Endothelial cell of umbilical vein (primary cell): ENCODE data around the gene FAM149B1. TPM values are rescaled to one million over a fixed set of nuclear protein-coding genes. Genes with fewer than 3 reads are reported as not detected.

Experiments used
- BruUV-seq: library from RNA; stranded (reverse); fragments of 400-500 nt; replicated peaks from 2 replicates; lab custom pipeline; 2021; lab: Mats Ljungman, UMichigan
- CTCF ChIA-PET: fragments of 300-600, 350-600 bp; sonication (Branson Sonifier 250); formaldehyde crosslinking; loops from one replicate; lab custom pipeline; 2021; ENCODE audit warnings: antibody characterized with exemption, inconsistent platforms; lab: Charles Lee
- POLR2A ChIA-PET: fragments of 300-600, 350-600 bp; sonication (Branson Sonifier 250); formaldehyde crosslinking; loops from one replicate; lab custom pipeline; 2021; ENCODE audit warnings: antibody characterized with exemption, inconsistent platforms; lab: Charles Lee
- DNase-seq: peaks from one replicate; pipeline ENCODE4 v3.0.0-alpha.2; 2011; ENCODE audit warnings: low read depth, low spot score
- FAIRE-seq: peaks from 2 replicates; lab custom pipeline; 2011; peaks lifted over from hg19 to GRCh38; lab: Jason Lieb, UNC
- H2AFZ ChIP-seq: 2 replicates; pipeline ENCODE4 v1.6.0; 2012; ENCODE audit warnings: low read depth, low read length, control low read depth, inconsistent platforms
- H3K27ac ChIP-seq: 2 replicates; pipeline ENCODE4 v1.5.1; 2011; ENCODE audit warnings: low read depth, mild to moderate bottlenecking, control low read depth, low read length, moderate library complexity; ENCODE audit not compliant: insufficient read depth
- H3K27me3 ChIP-seq, 2 experiments: 2 replicates each; pipeline versions ENCODE4 v1.6.0 to v1.6.1; 2011; ENCODE audit warnings: low read length in 2 of 2, mixed read lengths in 1 of 2; ENCODE audit not compliant: control insufficient read depth in 2 of 2, insufficient read depth in 2 of 2
- H3K36me3 ChIP-seq, 2 experiments: 2 replicates in 1 of 2; 3 replicates in 1 of 2; pipeline ENCODE4 v1.5.1; 2011; ENCODE audit warnings: low read length in 2 of 2, mild to moderate bottlenecking in 1 of 2, moderate library complexity in 1 of 2; ENCODE audit not compliant: control insufficient read depth in 2 of 2, insufficient read depth in 2 of 2; ENCODE audit errors: extremely low read depth in 1 of 2
- H3K4me1 ChIP-seq: 3 replicates; pipeline ENCODE4 v1.5.1; 2011; ENCODE audit warnings: mild to moderate bottlenecking, low read length; ENCODE audit not compliant: control insufficient read depth, insufficient read depth; ENCODE audit errors: extremely low read depth
- H3K4me2 ChIP-seq: 2 replicates; pipeline ENCODE4 v1.6.1; 2011; ENCODE audit warnings: low read length, control low read depth, mixed read lengths; ENCODE audit not compliant: insufficient read depth
- H3K4me3 ChIP-seq, 3 experiments: fragments of 200-600 bp in 1 of 3; sonication (generic), shearing (Covaris generic) in 1 of 3; replicated peaks in 1 of 3; 2 replicates each; pipeline ENCODE4 v1.5.1; 2011 to 2016; ENCODE audit warnings: control low read depth in 3 of 3, low read length in 3 of 3, mild to moderate bottlenecking in 2 of 3, inconsistent platforms in 1 of 3, low read depth in 1 of 3, moderate library complexity in 1 of 3; ENCODE audit not compliant: insufficient read depth in 1 of 3
- H3K79me2 ChIP-seq: 2 replicates; pipeline ENCODE4 v1.6.0; 2012; ENCODE audit warnings: low read length, inconsistent platforms; ENCODE audit not compliant: control insufficient read depth, insufficient read depth
- H3K9ac ChIP-seq: replicated peaks from 2 replicates; pipeline ENCODE3; 2011; ENCODE audit warnings: low read length, control low read depth; ENCODE audit not compliant: insufficient read depth; ENCODE audit errors: extremely low read depth
- H3K9me1 ChIP-seq: replicated peaks from 3 replicates; pipeline ENCODE4 v1.6.0; 2011; ENCODE audit warnings: mild to moderate bottlenecking, low read length; ENCODE audit not compliant: control insufficient read depth, insufficient read depth; ENCODE audit errors: extremely low read depth
- H3K9me3 ChIP-seq: replicated peaks from 2 replicates; pipeline ENCODE4 v1.5.1; 2012; ENCODE audit warnings: low read length, inconsistent platforms; ENCODE audit not compliant: control insufficient read depth, insufficient read depth
- H4K20me1 ChIP-seq: replicated peaks from 2 replicates; pipeline ENCODE3; 2011; ENCODE audit warnings: mild to moderate bottlenecking, low read length; ENCODE audit not compliant: control insufficient read depth, insufficient read depth; ENCODE audit errors: extremely low read depth
- EZH2 ChIP-seq: IDR thresholded peaks from 2 replicates; pipeline ENCODE4 v1.6.1; 2012; ENCODE audit warnings: borderline replicate concordance, low read depth, mild to moderate bottlenecking, moderate library complexity, low read length, inconsistent platforms; ENCODE audit not compliant: severe bottlenecking
- FOS ChIP-seq: IDR thresholded peaks from 2 replicates; pipeline ENCODE4 v1.6.1; 2011; ENCODE audit warnings: mild to moderate bottlenecking, low read length, moderate library complexity, borderline replicate concordance; ENCODE audit not compliant: insufficient read depth
- GATA2 ChIP-seq: IDR thresholded peaks from 2 replicates; pipeline ENCODE4 v1.7.0; 2011; ENCODE audit warnings: low read depth, mild to moderate bottlenecking, moderate library complexity, mixed read lengths, low read length; ENCODE audit not compliant: insufficient read length, insufficient read depth
- JUN ChIP-seq: IDR thresholded peaks from 2 replicates; pipeline ENCODE4 v1.6.1; 2011; ENCODE audit warnings: borderline replicate concordance, low read depth; ENCODE audit not compliant: insufficient read length, insufficient read depth
- MYC ChIP-seq: IDR thresholded peaks from one replicate; pipeline ENCODE4 v1.6.1; 2011; ENCODE audit warnings: mild to moderate bottlenecking, low read depth, low read length
- POLR2A ChIP-seq: IDR thresholded peaks from 2 replicates; pipeline ENCODE4 v1.6.1; 2012; ENCODE audit warnings: low read depth, mild to moderate bottlenecking, control low read depth, low read length
- POLR2AphosphoS5 ChIP-seq: IDR thresholded peaks from 2 replicates; pipeline ENCODE4 v1.6.1; 2012; ENCODE audit warnings: low read depth, mild to moderate bottlenecking, control low read depth, low read length, moderate library complexity; ENCODE audit not compliant: insufficient read depth
- dilution Hi-C: fragments of 300-500 bp; cut with MboI; formaldehyde crosslinking; loops from one replicate; pipeline ENCODE4 v1.15.0; 2019; ENCODE audit warnings: low sequenced_read_pairs; ENCODE audit not compliant: extremely low pct_ligation_motif_present
- intact Hi-C: fragments of 100-400 bp; cut with micrococcal nuclease; formaldehyde crosslinking; loops from one replicate; pipeline ENCODE4 v1.10.0; 2022
- polyA plus RNA-seq, 4 experiments: library from polyadenylated mRNA; depleted of rRNA in 3 of 4; stranded (reverse) in 3 of 4; unstranded in 1 of 4; fragments of >200 nt; gene quantifications; 2 replicates each; pipeline versions ENCODE4 v1.2.1 to v1.2.3, GENCODE V29; 2011 to 2012; ENCODE audit warnings: missing spikeins in 1 of 4
- small RNA-seq: library from RNA; depleted of rRNA; stranded (forward); fragments of <200 nt; gene quantifications from one replicate; pipeline ENCODE3, GENCODE V24; 2012; ENCODE audit warnings: low replicate concordance, low read depth; ENCODE audit not compliant: insufficient read depth, insufficient read length
- total RNA-seq: library from RNA; stranded (reverse); gene quantifications from 2 replicates; pipeline ENCODE4 v1.2.3, GENCODE V29; 2021
- TF ChIP-seq, protein P1 (sequence below), 2 donors: IDR thresholded peaks; 1 replicate in 1 of 2; 2 replicates in 1 of 2; pipeline ENCODE4 v1.5.1; 2011; ENCODE audit warnings: low read length in 2 of 2, mild to moderate bottlenecking in 2 of 2, moderate library complexity in 2 of 2, control low read depth in 1 of 2, inconsistent platforms in 1 of 2, low read depth in 1 of 2; ENCODE audit not compliant: insufficient read depth in 1 of 2; ENCODE audit errors: extremely low read depth in 1 of 2
- TF ChIP-seq, protein P2 (sequence below): IDR thresholded peaks from 2 replicates; pipeline ENCODE4 v1.6.1; 2011; ENCODE audit not compliant: insufficient read depth, insufficient read length

The FAM149B1 gene
- total and polyA plus RNA-seq, 2 donors (not counting 3 experiments of a cell fraction or from before 2014, with no cell fraction given) = 19.5 to 26.7 TPM

DNA sequence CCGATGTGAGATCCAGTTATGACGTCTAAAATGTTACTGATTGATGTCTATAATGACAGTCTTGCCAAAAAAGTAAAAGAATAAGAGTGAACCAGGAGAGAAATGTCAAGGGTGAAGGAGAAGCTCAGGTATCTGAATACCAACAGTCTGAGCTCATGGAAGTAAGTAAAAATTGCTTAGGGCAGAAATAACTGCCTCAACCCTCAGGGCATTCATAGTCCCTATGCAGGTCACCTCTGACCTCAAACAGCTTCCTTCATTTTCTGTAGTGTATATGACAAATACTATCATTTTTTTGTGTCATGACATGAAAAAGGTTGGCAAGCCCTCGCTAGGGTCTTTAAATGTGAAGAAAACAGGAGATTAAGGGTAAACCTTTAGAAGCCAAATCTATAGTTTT is 125.5 kb downstream of the FAM149B1 start:
- Histone ChIP-seq H3K4me3 (no peak overlapping the region), H3K9me1 (no peaks in the 10 kb centered on the region), H3K36me3 (no peaks in the 10 kb centered on the region), H3K9me3 (no peaks in the 10 kb centered on the region), H3K9ac (no peak overlapping the region), H3K27me3 (peaks cover 10 to 13% of the 10 kb centered on the region in 2 experiments), H3K4me2 (no peak overlapping the region), H3K79me2 (no peaks in the 10 kb centered on the region), H4K20me1 (no peaks in the 10 kb centered on the region), H3K4me1 (no peaks in the 10 kb centered on the region), H2AFZ (no peak overlapping the region), H3K27ac (no peak overlapping the region)
- ChIA-PET CTCF (no interaction called here), POLR2A (no interaction called here)
- TF ChIP-seq JUN (no peak), POLR2A (no peak), POLR2AphosphoS5 (no peak), EZH2 (no peak), MYC (no peak), FOS (no peak), GATA2 (no peak)
- TF ChIP-seq, protein P1, sequence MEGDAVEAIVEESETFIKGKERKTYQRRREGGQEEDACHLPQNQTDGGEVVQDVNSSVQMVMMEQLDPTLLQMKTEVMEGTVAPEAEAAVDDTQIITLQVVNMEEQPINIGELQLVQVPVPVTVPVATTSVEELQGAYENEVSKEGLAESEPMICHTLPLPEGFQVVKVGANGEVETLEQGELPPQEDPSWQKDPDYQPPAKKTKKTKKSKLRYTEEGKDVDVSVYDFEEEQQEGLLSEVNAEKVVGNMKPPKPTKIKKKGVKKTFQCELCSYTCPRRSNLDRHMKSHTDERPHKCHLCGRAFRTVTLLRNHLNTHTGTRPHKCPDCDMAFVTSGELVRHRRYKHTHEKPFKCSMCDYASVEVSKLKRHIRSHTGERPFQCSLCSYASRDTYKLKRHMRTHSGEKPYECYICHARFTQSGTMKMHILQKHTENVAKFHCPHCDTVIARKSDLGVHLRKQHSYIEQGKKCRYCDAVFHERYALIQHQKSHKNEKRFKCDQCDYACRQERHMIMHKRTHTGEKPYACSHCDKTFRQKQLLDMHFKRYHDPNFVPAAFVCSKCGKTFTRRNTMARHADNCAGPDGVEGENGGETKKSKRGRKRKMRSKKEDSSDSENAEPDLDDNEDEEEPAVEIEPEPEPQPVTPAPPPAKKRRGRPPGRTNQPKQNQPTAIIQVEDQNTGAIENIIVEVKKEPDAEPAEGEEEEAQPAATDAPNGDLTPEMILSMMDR (IDR thresholded peaks at IDR 0.05; ENCODE audit: extremely low read depth in 1 of 2, insufficient read depth in 1 of 2, low read depth in 1 of 2, low read length in 2 of 2) = no peak
- TF ChIP-seq, protein P2, sequence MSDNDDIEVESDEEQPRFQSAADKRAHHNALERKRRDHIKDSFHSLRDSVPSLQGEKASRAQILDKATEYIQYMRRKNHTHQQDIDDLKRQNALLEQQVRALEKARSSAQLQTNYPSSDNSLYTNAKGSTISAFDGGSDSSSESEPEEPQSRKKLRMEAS = no peak
- no TSS peak for BruUV-seq
- dilution Hi-C loops (no loop called here), intact Hi-C loops (no loop called here)
- no peak for FAIRE-seq
- no peak for DNase-seq

Small RNAs within 50 kb of the gene (small RNA-seq; reads per million reads assigned to genes)
- gene RF00019 (not detected), gene RNU6-833P (not detected), gene SNORA11F (159 reads per million, percentile 98 among the genes with 10 or more reads in this experiment)

Other genes with a start within 250 kb of the FAM149B1 start
- not detected in 2 replicates for gene PLA2G12B, start 213.3 kb upstream of the FAM149B1 start, total RNA-seq
- gene PLA2G12B, start 213.3 kb upstream of the FAM149B1 start, polyA plus RNA-seq = not detected in 2 replicates
- gene P4HA1, start 71.3 kb upstream of the FAM149B1 start, total RNA-seq = 29.0 and 29.1 TPM in 2 replicates
- 10.1 and 14.3 TPM in 2 replicates for gene P4HA1, start 71.3 kb upstream of the FAM149B1 start, polyA plus RNA-seq
- 2.3 and 2.6 TPM in 2 replicates for gene NUDT13, start 57.7 kb upstream of the FAM149B1 start, total RNA-seq
- 0.92 and 1.6 TPM in 2 replicates for gene NUDT13, start 57.7 kb upstream of the FAM149B1 start, polyA plus RNA-seq
- 32.3 and 36.6 TPM in 2 replicates for gene ECD, start 111 bp upstream of the FAM149B1 start, total RNA-seq
- 22.8 and 27.2 TPM in 2 replicates for gene ECD, start 111 bp upstream of the FAM149B1 start, polyA plus RNA-seq
- gene DNAJC9, start 79.1 kb downstream of the FAM149B1 start, total RNA-seq = 47.1 and 55.0 TPM in 2 replicates
- gene DNAJC9, start 79.1 kb downstream of the FAM149B1 start, polyA plus RNA-seq = 27.1 and 29.1 TPM in 2 replicates
- gene MRPS16, start 84.5 kb downstream of the FAM149B1 start, total RNA-seq = 86.0 and 94.5 TPM in 2 replicates
- 159 and 161 TPM in 2 replicates for gene MRPS16, start 84.5 kb downstream of the FAM149B1 start, polyA plus RNA-seq
- gene CFAP70, start 190.7 kb downstream of the FAM149B1 start, total RNA-seq = 0.12 and 0.27 TPM in 2 replicates
- gene CFAP70, start 190.7 kb downstream of the FAM149B1 start, polyA plus RNA-seq = 0.11 and 0.19 TPM in 2 replicates
- gene ANXA7, start 245.9 kb downstream of the FAM149B1 start, total RNA-seq = 81.6 and 86.0 TPM in 2 replicates
- gene ANXA7, start 245.9 kb downstream of the FAM149B1 start, polyA plus RNA-seq = 56.5 and 62.6 TPM in 2 replicates